HG03045 (cell line): ENCODE results near the gene SHH.
A peak's percentile ranks its signal among the peaks of the same experiment; 100 is the strongest.

ENCODE experiments used
- ATAC-seq: cut with Tn5 transposase; IDR thresholded peaks from one replicate; pipeline ENCODE4 v1.9.1; 2021; ENCODE audit warnings: mild to moderate bottlenecking, moderate library complexity; ENCODE audit not compliant: unreplicated experiment

SHH gene

DNA sequence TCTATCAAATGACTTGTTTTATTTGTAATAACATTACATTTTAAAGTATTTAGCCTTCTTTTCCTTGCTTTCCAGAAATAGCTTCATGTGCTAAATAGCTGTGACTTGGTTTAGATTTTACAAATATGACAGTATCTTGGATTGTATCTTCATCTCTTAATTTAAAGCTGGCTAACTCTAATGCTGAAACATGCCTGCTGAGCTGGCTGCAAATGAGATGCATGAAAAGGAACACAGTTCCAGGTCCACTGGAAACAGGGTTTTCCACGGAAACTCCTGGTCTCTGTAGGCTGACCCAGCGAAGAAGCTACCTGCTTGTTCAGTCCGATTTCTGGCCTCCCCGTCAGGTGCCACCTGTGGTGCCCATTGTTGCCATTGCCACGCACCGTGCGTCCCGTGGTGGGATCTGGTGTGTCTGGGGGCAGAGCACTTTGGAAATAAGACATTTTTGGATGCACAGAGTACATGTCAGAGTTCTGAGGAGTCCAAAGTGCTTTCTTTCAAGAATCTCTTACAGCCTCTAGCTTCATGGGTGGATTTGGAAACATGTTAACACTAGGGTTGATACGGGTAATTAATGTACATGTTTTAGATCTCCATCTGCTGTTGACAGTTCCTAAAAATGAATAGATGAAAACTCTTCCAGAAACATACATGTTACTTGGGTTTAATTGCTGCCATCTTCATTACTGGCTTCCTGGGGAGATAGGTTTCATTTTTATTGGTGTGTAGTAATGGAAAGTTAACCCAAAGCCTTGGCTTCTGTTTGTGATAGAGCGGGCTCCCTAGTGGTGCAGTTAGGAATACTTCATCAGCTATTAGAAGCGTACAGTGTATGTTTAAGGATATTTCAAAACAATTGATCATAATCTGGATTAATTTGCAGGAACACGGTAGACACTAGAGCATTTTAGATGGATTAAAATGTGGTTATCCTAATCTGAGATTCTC is 45.0 kb downstream of the SHH start:
- no peak for ATAC-seq

- no peak for ATAC-seq
These were observed 45.9 kb downstream of the SHH start for GRCh38 chr7:155766386-155766785.

GRCh38 chr7:155765458-155765857 is 46.8 kb downstream of the SHH start:
- ATAC-seq = no peak

DNA sequence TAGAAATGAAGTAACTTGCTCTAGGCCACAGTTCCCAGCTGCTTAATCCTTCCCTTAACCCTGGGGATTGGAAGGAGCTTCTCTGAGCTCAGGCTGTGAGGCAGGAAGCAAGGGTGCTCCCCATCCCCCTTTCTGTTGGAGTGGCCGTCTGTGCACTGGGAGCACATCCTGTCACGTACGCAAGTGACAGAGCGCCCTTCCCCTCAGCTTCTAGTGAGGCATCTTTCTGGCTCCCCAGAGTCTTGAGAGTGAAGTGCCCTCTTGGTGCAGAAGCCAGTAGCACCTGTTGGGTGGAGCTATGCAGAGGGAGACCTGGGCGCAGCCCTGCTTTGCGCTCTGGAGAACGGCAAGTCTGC is 47.8 kb downstream of the SHH start:
- peak; percentile 25 for ATAC-seq

DNA sequence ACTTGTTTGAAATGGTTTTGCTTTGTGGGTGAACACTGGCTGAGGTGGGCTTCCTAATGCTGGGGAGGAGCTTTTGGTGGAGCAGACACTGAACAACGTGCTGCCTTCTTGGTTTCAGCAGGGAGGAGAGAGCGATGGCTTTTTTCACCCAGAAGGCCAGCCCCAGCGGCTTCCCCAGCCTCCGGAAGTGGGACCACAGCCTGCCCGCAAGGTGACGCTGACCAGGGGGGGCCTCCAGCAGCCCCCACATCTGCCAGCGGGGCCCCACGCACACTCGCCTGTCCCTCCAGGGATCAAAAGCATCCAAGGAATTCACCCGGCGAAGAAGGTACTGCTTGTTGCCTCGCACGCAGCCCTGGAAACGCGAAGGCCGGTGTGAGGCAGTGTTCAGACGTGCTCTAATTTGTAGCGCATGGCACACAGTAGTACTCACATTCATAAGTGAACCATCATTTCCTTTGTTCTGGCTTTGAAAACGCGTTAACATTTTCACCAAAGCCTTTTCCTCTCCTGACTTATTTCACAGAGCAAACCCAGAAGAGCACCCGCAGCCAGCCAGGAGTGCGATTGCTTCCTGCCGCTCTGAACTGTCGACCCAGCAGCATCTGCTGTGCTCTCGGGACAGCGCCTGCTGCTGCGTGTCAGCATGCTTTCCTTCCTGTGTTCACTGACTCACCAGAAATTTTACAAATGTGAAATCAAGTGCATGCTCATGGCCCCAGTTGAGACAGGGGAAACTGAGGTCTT is 48.4 kb downstream of the SHH start:
- peak; percentile 55 for ATAC-seq

DNA sequence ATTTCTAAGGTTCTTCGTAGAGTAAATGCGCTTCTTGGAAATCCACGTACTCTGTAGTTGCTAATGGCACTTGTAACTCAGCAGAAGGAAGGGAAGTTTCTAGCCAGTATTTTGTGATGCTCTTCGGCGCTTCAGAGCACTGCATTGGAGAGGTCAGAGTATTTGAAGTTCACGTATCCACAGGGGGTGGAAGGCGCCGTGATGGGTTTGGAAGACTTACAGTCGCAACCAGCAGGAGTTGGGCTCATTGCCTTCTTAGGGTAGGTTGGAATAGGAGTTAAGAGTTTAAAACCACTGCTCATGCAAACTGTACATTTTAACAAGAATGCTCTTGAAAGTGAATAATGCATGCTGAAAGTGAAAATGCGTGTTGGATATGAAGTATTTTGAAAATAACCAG is 49.1 kb downstream of the SHH start:
- ATAC-seq = no peak

DNA sequence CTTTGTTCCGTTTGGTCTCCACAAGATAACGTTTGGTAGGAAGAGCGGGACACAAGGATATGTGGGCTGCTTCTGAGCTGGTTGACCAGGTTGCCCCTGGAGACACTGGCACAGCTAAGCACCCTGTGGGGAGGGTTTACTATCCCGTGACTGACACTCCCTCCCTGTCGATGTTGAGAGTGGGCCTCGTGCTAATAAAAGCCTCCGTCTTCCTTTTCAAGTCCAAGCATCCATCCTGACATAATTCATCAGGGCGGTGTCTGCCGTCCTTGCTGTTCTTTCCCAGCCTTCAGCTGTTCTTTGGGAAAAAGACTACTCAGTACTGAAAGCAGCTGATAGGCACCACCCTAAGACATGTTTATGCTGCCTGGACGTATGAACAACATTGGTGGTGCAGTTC is 49.6 kb downstream of the SHH start:
- no peak for ATAC-seq

GRCh38 chr7:155762036-155762435 is 50.2 kb downstream of the SHH start:
- ATAC-seq = no peak

GRCh38 chr7:155761162-155761561 is 51.1 kb downstream of the SHH start:
- ATAC-seq = no peak

DNA sequence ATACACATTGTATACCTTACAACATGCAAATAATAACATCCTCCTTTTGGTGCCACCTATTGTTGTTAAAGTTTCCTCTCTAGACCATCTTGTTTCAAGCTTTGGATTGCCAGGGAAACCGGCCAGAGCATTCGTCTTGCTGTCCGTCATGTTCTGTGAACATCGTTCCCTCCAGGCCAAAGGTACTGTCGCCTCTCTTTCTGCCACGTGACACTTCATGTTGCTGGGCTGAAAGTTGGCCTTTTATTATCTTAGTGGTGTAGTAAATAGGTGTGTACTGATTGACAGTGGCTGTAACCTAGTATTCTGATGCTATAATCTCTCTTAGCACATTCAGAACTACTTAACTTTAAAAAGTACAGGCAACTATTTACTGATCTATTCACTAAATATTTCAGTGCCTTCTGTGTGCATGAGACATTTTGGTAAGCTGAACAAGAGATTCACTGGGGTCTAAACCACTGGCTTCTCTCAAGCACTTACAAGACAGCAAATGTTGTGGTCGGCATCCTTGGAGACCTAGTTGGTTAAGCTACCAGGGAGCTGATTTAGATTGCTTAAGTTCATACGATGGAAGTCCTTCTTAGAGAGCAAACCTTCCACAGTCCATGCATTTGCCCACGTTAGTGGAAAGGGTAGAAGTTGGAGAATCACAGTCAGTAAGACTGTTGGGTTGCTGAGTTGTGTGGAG is 52.4 kb downstream of the SHH start:
- ATAC-seq = no peak

- no peak for ATAC-seq
These were observed 53.9 kb downstream of the SHH start for GRCh38 chr7:155758348-155758747.

- no peak for ATAC-seq
These were observed 55.9 kb downstream of the SHH start for GRCh38 chr7:155756322-155756721.

DNA sequence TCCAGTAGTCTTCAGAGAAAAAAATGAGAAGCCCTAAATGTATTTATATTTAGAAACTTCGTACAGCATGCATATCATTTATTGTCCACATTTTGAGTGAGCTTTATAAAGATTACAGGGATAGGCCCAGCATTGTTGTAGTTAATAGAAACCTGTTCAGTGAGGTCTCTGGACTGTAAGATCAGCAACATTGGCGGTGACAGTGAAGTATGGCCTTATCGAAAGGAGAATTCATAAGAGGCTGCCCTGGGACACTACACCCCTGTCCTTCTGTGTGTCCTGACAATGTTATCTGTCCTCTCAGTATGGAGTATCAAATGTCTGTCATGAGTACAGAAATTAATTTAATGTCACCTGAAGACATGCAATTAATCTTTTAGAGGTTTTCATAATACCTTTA is 57.2 kb downstream of the SHH start:
- ATAC-seq = no peak

- ATAC-seq = no peak
These were observed 58.1 kb downstream of the SHH start for GRCh38 chr7:155754165-155754564.

GRCh38 chr7:155753446-155753965 is 58.8 kb downstream of the SHH start:
- ATAC-seq = peak; percentile 1

- peak; percentile 67 for ATAC-seq
These were observed 59.4 kb downstream of the SHH start for GRCh38 chr7:155752756-155753445.

- ATAC-seq = no peak
These were observed 60.9 kb downstream of the SHH start for GRCh38 chr7:155751409-155751808.

DNA sequence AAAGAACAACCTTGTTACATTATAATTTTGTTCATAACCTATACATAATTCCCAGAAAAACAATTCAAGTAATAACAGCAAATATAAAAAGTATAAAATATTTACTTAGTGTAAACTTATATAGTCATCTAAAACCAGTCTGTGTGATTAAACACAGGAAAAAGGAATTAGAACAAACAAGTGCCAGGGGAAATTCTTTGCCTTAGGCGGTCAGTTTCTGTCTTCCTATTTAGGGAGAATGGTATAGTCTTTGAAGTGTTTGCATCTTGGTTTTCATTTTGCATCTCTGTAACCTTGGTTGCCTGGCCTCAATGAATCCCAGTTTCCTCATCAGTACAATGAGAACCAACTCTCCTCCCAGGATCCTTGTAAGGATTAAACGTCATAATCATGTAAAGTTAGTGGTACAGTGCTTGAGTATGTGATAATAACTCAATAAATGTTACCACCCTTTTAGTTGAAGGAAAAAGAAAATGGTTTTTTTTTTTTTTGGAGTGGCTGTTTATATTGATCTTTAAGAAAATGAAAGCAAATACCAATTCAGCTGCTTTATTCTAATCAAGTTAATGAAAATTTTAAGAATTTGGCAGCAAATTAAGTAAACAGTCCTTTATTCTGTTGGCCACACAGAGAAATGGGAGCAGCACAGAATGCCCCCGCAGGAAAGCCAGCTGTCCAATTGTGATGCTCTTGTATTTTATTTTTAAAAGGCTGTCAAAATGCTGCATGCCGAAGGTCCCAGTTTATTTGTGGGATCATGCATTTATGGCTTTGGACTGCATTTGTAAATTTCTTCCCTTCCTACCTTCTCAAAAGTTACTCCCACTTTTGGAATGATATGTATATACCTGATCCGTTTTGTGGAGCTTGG is 61.8 kb downstream of the SHH start:
- ATAC-seq = no peak
